Liver (tissue), 2 donors: ENCODE results near the gene MAPRE3.

Experiments used
- TF ChIP-seq, protein P1 (sequence below): fragments of 150-350 bp; IDR thresholded peaks from 2 replicates; pipeline ENCODE4 v1.5.1; 2017; ENCODE audit warnings: improper control_type of control experiment, low read depth, low read length; ENCODE audit not compliant: missing input control
- TF ChIP-seq, protein P2 (sequence below): IDR thresholded peaks from 2 replicates; pipeline ENCODE4 v1.6.1; 2016; ENCODE audit warnings: antibody characterized with exemption, mild to moderate bottlenecking
- TF ChIP-seq, protein P3 (sequence below): IDR thresholded peaks from 2 replicates; pipeline ENCODE4 v1.6.1; 2016; ENCODE audit warnings: antibody characterized with exemption
- donor health status: healthy.

DNA sequence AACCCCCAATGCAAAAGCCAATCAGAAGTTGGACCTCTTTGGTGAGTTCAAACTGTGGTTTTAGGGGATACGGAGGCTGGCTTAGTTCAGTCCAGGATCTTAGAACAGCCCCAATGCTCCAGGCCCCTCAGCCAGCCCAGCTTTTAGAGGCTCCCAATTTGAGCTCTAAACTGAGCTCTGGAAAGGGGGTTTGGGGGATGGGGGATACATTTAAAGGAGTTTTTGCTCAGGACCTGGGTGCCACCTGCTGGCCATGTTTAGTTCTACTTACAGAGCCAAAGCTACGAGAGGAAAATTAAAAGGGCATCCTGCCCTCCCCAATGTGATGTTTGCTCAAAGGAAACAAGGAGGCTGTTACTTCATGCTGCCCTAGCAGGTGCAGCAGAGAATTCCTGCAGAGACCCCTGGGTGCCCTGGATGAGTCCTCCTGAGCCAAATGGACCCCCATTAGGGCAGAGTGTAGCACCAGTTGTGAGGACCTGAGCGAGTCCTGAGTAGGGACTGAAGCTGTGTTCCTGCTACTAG, 46.4 kb downstream of the MAPRE3 start:
- TF ChIP-seq, protein P1, sequence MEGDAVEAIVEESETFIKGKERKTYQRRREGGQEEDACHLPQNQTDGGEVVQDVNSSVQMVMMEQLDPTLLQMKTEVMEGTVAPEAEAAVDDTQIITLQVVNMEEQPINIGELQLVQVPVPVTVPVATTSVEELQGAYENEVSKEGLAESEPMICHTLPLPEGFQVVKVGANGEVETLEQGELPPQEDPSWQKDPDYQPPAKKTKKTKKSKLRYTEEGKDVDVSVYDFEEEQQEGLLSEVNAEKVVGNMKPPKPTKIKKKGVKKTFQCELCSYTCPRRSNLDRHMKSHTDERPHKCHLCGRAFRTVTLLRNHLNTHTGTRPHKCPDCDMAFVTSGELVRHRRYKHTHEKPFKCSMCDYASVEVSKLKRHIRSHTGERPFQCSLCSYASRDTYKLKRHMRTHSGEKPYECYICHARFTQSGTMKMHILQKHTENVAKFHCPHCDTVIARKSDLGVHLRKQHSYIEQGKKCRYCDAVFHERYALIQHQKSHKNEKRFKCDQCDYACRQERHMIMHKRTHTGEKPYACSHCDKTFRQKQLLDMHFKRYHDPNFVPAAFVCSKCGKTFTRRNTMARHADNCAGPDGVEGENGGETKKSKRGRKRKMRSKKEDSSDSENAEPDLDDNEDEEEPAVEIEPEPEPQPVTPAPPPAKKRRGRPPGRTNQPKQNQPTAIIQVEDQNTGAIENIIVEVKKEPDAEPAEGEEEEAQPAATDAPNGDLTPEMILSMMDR = peak; percentile 74
- TF ChIP-seq, protein P2, sequence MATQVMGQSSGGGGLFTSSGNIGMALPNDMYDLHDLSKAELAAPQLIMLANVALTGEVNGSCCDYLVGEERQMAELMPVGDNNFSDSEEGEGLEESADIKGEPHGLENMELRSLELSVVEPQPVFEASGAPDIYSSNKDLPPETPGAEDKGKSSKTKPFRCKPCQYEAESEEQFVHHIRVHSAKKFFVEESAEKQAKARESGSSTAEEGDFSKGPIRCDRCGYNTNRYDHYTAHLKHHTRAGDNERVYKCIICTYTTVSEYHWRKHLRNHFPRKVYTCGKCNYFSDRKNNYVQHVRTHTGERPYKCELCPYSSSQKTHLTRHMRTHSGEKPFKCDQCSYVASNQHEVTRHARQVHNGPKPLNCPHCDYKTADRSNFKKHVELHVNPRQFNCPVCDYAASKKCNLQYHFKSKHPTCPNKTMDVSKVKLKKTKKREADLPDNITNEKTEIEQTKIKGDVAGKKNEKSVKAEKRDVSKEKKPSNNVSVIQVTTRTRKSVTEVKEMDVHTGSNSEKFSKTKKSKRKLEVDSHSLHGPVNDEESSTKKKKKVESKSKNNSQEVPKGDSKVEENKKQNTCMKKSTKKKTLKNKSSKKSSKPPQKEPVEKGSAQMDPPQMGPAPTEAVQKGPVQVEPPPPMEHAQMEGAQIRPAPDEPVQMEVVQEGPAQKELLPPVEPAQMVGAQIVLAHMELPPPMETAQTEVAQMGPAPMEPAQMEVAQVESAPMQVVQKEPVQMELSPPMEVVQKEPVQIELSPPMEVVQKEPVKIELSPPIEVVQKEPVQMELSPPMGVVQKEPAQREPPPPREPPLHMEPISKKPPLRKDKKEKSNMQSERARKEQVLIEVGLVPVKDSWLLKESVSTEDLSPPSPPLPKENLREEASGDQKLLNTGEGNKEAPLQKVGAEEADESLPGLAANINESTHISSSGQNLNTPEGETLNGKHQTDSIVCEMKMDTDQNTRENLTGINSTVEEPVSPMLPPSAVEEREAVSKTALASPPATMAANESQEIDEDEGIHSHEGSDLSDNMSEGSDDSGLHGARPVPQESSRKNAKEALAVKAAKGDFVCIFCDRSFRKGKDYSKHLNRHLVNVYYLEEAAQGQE = no peak
- TF ChIP-seq, protein P3, sequence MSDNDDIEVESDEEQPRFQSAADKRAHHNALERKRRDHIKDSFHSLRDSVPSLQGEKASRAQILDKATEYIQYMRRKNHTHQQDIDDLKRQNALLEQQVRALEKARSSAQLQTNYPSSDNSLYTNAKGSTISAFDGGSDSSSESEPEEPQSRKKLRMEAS = no peak
